Right lung (tissue), 10 donors: ENCODE data around the gene FBXO41. TPM values are rescaled to one million over a fixed set of nuclear protein-coding genes. Genes with fewer than 3 reads are reported as not detected.

Experiments
- DNase-seq, 2 donors: peaks; one replicate each; pipeline ENCODE4 v3.0.0-alpha.2; 2013
- long read RNA-seq, 8 donors: transcript quantifications; one replicate each; lab custom pipeline, GENCODE V29; 2026
- polyA plus RNA-seq, 5 donors: library from polyadenylated mRNA; unstranded; fragments of 120-200 nt; gene quantifications; one replicate each; pipeline versions ENCODE4 v1.2.1 to v1.2.3, GENCODE V29; 2013; ENCODE audit warnings: inconsistent platforms in 1 of 5, low replicate concordance in 1 of 5; ENCODE audit not compliant: insufficient read length in 5 of 5, insufficient read depth in 1 of 5

Gene FBXO41, protein sequence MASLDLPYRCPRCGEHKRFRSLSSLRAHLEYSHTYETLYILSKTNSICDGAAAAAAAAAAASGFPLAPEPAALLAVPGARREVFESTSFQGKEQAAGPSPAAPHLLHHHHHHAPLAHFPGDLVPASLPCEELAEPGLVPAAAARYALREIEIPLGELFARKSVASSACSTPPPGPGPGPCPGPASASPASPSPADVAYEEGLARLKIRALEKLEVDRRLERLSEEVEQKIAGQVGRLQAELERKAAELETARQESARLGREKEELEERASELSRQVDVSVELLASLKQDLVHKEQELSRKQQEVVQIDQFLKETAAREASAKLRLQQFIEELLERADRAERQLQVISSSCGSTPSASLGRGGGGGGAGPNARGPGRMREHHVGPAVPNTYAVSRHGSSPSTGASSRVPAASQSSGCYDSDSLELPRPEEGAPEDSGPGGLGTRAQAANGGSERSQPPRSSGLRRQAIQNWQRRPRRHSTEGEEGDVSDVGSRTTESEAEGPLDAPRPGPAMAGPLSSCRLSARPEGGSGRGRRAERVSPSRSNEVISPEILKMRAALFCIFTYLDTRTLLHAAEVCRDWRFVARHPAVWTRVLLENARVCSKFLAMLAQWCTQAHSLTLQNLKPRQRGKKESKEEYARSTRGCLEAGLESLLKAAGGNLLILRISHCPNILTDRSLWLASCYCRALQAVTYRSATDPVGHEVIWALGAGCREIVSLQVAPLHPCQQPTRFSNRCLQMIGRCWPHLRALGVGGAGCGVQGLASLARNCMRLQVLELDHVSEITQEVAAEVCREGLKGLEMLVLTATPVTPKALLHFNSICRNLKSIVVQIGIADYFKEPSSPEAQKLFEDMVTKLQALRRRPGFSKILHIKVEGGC
- 1 to 10 TPM; 1.5 to 2.1 (median 1.6) TPM for polyA plus RNA-seq
- long read RNA-seq, donor 1: 0 reads
- long read RNA-seq, donor 2: 0 reads
- long read RNA-seq, donor 3: 0 reads
- long read RNA-seq, donor 4: 0 reads
- long read RNA-seq, donor 5: 0 reads
- long read RNA-seq, donor 6: 0 reads
- long read RNA-seq, donor 7: 0 reads
- long read RNA-seq, donor 8: 0 reads

DNA sequence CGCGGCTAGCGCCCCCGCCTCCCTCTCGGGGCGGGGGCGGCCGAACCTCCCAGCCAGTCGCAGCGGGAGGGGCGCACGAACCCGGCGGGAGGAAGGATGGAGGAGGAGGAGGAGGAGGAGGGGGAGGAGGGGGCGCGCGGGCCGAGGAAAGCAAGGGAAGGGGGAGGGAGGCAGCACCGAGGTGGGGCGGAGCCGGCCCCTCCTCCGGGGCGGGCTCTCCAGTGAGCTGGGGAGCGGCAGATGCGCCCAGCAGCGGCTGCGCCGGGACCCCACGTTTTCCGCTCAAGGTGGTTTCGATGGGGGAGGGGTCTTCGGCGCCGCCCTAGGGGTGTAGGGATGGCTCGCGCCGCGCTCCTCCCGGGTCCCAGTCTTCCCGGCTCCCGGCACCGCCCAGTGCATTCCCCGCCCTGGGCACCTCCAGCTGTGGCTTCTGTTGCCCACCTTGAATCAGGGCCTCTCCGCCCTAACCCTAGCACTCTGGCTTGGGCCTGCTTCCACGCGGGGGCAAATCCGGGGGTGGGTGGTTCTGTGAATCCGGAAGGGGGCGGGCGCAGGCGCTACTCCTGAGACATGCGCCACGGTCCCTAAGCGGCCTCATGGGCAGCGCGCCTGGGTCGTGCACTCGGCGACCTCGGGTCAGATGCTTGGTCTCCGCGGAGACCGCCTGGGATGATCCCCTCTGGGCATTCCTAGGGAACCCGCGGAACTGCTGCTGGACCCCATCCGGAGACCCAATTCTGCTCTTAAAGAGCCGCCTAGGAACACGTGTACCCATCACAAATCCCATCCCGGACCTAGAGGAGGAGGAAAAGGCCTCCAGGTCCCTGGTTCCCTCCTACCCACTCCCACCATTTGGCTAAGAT, at the start of gene FBXO41:
TSS of gene FBXO41 (minus strand) at position 183 of the 863 bp plus-strand sequence. CDS start 14,848 bp downstream, outside the sequence.
- no peak for DNase-seq

GRCh38 chr2:73334045-73334444, 49.8 kb upstream of the FBXO41 start:
- no peak for DNase-seq

DNA sequence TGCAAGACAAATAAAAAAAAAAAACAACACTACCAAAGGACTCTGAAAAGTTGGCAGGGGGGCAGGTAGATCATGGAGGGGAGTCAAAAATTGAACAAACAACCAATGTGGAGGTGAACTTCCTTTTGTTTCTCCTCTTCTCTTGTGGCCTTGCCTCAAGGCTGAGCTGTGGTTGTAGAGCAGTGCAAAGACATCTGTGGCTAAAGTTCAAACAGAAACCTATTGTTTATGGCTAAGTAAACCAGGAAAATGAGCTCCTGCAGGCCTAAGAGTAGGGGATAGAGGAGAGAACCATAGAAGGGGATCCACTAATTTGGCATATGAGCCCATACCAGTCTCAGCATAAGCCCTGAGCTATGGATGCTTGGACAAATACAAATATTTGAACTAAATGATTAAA, 49.3 kb upstream of the FBXO41 start:
- DNase-seq: no peak

- no peak for DNase-seq
Observed at GRCh38 chr2:73324126-73324725, 39.9 kb upstream of the FBXO41 start.

DNA sequence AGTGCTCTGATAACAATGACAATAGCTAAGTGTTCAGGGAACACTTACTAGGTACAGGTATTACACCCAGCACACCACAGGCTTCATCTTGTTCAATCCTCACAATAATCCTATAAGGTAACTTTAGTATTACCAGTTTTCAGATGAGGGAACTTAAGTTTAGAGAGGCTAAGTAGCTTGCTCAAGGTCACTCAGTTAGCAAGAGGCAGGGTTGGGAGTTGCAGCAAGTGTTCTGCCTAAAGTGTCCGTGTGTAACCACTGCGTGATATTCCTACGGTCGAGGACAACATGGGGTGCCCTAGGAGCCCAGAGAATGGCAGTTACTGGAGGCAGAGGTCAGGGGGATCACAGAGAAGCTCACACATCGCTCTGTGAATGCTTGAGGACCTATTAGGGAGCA, 39.3 kb upstream of the FBXO41 start:
- no peak for DNase-seq

- no peak for DNase-seq
Observed at GRCh38 chr2:73314441-73314840, 30.2 kb upstream of the FBXO41 start.

DNA sequence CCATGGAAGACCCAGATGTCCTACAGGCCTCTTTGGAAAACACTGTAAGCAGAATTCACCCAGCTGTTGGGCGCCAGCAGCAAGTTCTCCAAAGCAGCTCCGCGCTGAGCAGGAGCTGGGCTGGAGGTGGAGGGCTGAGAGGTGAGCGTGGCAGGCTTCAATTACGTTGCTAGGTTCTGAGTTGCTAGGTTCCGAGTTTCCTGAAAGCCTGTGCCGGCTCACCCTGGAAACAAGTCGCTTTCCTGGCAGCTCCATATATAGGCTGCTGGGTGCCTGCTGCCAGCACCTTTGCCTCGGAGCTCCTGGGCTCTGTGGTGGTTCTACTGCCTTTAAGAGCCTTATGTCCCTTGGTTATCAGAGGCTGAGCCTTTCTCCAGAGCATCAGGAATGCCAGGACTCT, 23.4 kb upstream of the FBXO41 start:
- DNase-seq: no peak

GRCh38 chr2:73301636-73302035, 17.4 kb upstream of the FBXO41 start:
- DNase-seq: no peak

DNA sequence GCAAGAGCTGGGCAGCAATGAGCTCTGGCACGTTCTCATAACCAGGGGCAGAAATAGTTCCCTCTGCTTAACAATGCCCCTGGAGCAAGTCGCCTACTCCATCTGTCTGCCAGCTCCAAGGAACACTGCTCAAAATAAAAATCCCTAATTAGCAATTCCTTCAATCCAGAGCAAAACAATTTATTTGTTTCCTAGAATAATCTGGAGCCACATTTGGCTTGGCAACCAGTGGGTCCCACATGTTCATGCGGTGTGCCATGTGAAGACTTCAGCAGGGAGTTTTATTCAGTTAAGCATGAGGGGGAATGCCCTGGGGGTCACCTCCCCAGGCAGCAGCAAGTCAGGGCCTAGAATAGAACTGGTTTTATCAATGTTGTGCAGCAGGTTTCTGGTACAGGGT, 16.6 kb upstream of the FBXO41 start:
- DNase-seq: no peak

DNA sequence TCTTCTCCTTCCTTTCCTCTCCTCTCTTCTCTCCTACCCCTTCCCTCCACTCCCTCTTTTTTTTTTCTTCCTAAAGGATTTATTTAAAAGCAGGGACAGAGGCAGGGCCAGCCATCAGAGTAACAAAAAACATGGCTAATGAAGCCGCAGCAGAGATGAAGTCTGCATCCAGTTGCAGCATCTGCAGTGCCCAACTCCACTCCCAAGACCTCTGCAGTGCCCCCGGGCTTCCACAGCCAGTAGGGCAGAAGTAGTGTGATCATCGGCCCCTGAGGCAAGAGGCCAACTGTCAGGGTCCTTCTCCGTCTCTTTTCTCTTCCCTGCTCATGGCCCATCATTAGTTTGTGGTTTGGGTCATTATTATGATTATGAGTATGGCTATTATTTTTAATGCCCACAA, 13.3 kb upstream of the FBXO41 start:
- no peak for DNase-seq

GRCh38 chr2:73297151-73297559, 12.9 kb upstream of the FBXO41 start:
- DNase-seq: no peak

DNA sequence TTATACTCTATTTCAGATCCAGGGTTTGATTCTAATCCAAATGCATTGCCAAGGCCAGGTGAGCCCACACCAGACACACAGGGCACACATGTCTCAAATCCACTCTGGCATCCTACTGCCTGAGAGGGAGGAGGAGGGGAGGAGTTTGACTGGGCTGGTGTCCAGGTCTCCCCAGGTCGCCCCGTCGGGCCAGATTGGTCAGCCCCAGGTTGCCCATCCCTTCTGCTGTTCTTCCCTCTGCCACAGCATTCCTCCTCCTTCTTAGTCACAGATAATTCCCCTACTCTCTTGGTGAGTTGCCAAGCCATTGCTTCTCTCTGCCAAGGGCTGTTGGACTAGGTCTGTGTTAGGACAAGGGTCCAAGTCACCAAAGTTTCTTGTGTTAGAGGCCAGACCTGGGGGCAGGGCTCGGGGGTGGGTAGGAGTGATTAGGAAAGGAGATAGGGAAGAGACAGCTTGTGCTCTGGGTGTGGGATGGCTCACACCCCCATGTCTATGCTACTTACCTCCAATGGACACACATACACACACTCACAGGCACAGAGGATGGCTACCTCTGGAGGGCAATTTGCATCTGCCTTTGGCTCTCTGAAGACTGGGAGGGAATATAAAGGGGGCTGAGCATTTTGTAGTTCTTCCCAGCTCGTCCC, 11.6 kb upstream of the FBXO41 start:
- no peak for DNase-seq

DNA sequence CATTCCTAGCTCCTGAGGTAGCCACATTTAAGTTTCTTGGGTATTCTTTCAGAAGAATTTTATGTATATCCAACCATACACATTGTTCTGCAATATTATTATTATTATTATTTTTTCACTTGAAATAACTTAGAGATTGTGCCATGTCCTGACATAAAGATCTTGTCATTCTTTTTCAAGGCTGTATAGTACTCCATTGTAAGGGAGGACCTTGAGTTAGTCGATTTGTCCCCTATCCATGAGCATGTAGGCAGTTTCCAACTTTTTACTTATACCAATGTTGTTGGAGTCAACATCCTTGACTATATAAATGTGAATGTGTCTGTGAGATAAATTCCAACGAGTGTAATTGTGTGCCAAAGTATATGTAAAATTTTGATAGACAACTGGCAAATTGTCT, 10.0 kb upstream of the FBXO41 start:
- no peak for DNase-seq

DNA sequence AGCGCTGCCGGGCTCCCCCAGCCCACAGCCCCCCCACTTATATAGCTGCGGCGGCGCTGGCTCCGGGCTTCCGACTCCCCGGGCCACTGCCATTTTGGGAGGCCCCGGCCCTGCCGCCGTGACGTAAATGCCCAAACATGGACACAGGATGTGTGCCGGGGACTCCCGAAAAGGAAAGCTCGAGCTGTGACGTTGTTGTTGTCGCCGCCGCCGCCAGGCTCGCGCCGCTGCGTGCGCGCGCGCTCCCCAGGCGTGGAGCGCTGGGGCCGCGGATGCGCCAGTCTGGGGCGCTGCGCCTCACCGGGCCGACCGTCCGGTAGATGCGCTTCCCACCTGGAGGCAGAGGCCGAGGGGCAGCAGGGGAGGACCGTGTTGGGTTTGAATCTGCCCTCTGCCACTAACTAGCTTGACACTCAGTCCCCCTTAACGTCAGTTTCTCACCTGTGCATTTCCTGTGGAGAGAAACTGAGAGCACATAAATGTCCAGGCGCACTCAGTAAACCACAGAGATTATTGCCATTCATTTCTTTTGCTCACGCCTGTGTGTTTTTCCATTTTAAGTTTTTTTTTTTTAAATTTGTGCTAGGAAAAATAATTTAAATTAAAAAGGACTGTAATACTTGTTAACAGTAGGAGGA, 9.4 kb upstream of the FBXO41 start, which contains the start of gene EGR4:
TSS of gene EGR4 (minus strand) at position 15 of the 638 bp plus-strand sequence. CDS start 231 bp downstream, outside the sequence.
- DNase-seq: peak in 1 of 2 donors; percentile 22

- no peak for DNase-seq
Observed at GRCh38 chr2:73292906-73293533, 8.7 kb upstream of the FBXO41 start.

GRCh38 chr2:73292316-73292905, 8.1 kb upstream of the FBXO41 start:
- no peak for DNase-seq

DNA sequence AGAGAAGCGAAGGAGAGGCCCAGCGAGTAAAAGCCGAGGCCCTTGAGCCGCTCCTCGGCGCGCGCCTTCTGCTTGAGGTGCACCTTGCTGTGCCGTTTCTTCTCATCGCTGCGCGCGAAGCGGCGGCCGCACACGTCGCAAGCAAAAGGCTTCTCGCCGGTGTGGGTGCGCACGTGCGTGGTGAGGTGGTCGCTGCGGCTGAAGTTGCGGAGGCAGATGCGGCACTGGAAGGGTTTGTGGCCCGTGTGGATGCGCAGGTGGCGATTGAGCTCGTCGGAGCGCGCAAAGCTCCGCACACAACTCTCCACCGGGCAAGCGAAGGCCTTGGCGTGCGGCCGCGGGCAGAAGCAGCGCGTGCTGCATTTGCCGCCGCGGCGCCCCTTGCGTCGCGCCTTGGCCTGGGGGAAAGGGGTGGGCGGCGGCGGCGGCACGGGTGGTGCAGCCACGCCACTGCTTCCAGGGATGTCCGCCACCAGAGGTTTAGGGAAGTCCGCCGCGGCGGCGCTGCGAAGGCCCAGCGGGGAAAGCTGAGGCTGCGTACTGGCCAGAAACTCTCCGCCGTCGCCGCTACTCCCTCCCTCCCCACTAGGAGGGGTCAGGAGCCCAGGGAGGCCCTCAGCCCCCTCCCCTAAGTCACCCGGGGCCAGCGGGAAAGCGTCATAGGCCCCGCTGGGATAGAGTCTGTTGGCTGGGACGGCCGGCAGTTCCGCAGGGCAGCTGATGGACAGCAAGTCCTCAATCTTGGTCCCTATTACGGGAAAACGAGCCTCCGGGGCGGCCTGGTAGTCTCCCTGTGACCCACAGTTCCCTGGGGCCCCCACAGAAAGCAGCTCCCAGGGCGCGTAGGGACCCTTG, 7.4 kb upstream of the FBXO41 start:
- DNase-seq: no peak

DNA sequence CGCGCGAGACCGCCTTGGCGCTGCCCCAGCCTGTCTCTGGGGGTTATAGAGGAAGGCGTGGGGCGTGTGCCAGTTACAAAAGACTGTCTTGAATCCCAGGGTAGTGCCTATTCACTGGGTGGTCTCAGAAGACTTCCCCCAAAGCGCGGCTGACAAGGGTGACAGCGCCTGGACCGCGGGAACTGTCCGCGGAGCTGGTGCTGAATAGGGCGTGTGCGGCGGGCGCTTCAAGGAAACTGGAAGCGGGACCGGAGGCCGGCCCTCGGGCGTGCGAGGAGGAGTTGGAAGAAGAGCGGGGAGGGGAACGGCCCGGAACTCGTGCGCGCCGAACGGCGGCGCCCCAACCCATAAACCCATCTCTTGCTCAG, 6.8 kb upstream of the FBXO41 start:
- DNase-seq: peak; percentile 67 to 69
